HepG2 (cell line): ENCODE results near the gene IFNA8. TPM values are rescaled to one million over a fixed set of nuclear protein-coding genes. Genes with fewer than 3 reads are reported as not detected.

Source experiments
- ATAC-seq: fragments of 200-7000 bp; cut with Tn5 transposase; 3 replicates; pipeline ENCODE4 v1.9.1; 2020; ENCODE audit warnings: mild to moderate bottlenecking, moderate library complexity
- BruUV-seq: library from RNA; stranded (reverse); fragments of 400-500 nt; replicated peaks from 2 replicates; lab custom pipeline; 2021; lab: Mats Ljungman, UMichigan
- CTCF ChIA-PET: fragments of 300-600 bp; formaldehyde crosslinking; extraction: SDS; loops from one replicate; lab custom pipeline; 2021; ENCODE audit warnings: low total read pairs, inconsistent platforms, low intra/inter-chr PET ratio; lab: Yijun Ruan, JAX
- POLR2A ChIA-PET: fragments of 350-600 bp; sonication (Branson Sonifier 250); formaldehyde crosslinking; loops from one replicate; lab custom pipeline; 2020; ENCODE audit warnings: antibody characterized with exemption, inconsistent platforms; lab: Yijun Ruan, JAX
- DNase-seq: peaks from one replicate; pipeline ENCODE4 v3.0.0-alpha.2; 2015; ENCODE audit warnings: low spot score
- FAIRE-seq: peaks from 3 replicates; lab custom pipeline; 2011; peaks lifted over from hg19 to GRCh38; lab: Jason Lieb, UNC
- H2AFZ ChIP-seq: one replicate; pipeline ENCODE4 v1.6.1; 2011; ENCODE audit warnings: low read length, inconsistent platforms
- H3K27ac ChIP-seq: fragments of 300-600 bp; 3 replicates; pipeline ENCODE4 v1.8.0; 2011; ENCODE audit warnings: mixed run types, mild to moderate bottlenecking, mixed read lengths, low read length, inconsistent platforms; ENCODE audit not compliant: insufficient read depth; ENCODE audit errors: extremely low read length
- H3K27me3 ChIP-seq, 2 experiments: fragments of 200-600 bp in 1 of 2; 2 replicates in 1 of 2; 3 replicates in 1 of 2; pipeline versions ENCODE4 v1.6.0 to v1.8.0; 2011; ENCODE audit warnings: low read length in 2 of 2, mild to moderate bottlenecking in 2 of 2, moderate library complexity in 2 of 2, inconsistent platforms in 1 of 2; ENCODE audit not compliant: insufficient read depth in 2 of 2, control insufficient read depth in 1 of 2
- H3K36me3 ChIP-seq, 2 experiments: fragments of 200-600 bp in 1 of 2; replicated peaks in 1 of 2; 2 replicates in 1 of 2; 3 replicates in 1 of 2; pipeline versions ENCODE4 v1.5.1 to v1.8.0; 2011; ENCODE audit warnings: low read length in 2 of 2, inconsistent platforms in 1 of 2; ENCODE audit not compliant: insufficient read depth in 2 of 2, control insufficient read depth in 1 of 2
- H3K4me1 ChIP-seq: 2 replicates; pipeline ENCODE4 v1.5.1; 2012; ENCODE audit warnings: low read length, inconsistent platforms; ENCODE audit not compliant: insufficient read depth
- H3K4me2 ChIP-seq: 2 replicates; pipeline ENCODE4 v1.6.0; 2011; ENCODE audit warnings: low read depth, low read length, inconsistent platforms
- H3K4me3 ChIP-seq, 3 experiments: fragments of 200-600 bp in 1 of 3; sonication (generic), shearing (Covaris generic) in 1 of 3; replicated peaks in 1 of 3; 2 replicates each; pipeline ENCODE4 v1.5.1; 2011 to 2016; ENCODE audit warnings: low read length in 3 of 3, inconsistent platforms in 2 of 3, low read depth in 2 of 3, mild to moderate bottlenecking in 2 of 3, control low read depth in 1 of 3, mixed read lengths in 1 of 3; ENCODE audit not compliant: insufficient read depth in 1 of 3
- H3K79me2 ChIP-seq: one replicate; pipeline ENCODE4 v1.6.1; 2011; ENCODE audit warnings: low read length, inconsistent platforms; ENCODE audit not compliant: insufficient read depth
- H3K9ac ChIP-seq: 2 replicates; pipeline ENCODE4 v1.6.0; 2011; ENCODE audit warnings: mild to moderate bottlenecking, low read depth, low read length, inconsistent platforms; ENCODE audit not compliant: insufficient read depth
- H3K9me3 ChIP-seq: 2 replicates; pipeline ENCODE4 v1.5.1; 2012; ENCODE audit warnings: mild to moderate bottlenecking, low read length
- H4K20me1 ChIP-seq: 2 replicates; pipeline ENCODE4 v1.6.0; 2011; ENCODE audit warnings: inconsistent platforms, mild to moderate bottlenecking, low read length, moderate library complexity; ENCODE audit not compliant: insufficient read depth
- CREB3 ChIP-seq: sonication (generic); formaldehyde crosslinking; IDR thresholded peaks from 2 replicates; pipeline ENCODE4 v1.5.0; 2020; ENCODE audit warnings: missing genetic modification reagents
- EED ChIP-seq: sonication (generic); formaldehyde crosslinking; IDR thresholded peaks from 2 replicates; pipeline ENCODE4 v1.5.0; 2020; ENCODE audit warnings: mild to moderate bottlenecking, missing genetic modification reagents
- HOXA9 ChIP-seq: sonication (generic); formaldehyde crosslinking; IDR thresholded peaks from 2 replicates; pipeline ENCODE4 v1.8.1; 2022; ENCODE audit warnings: missing genetic modification reagents, mild to moderate bottlenecking, moderate library complexity, borderline replicate concordance
- HOXD1 ChIP-seq: sonication (generic); formaldehyde crosslinking; IDR thresholded peaks from 2 replicates; pipeline ENCODE4 v1.5.0; 2020; ENCODE audit warnings: missing genetic modification reagents
- KLF6 ChIP-seq: IDR thresholded peaks from 2 replicates; pipeline ENCODE4 v1.8.0; 2016; ENCODE audit warnings: missing biosample characterization, missing genetic modification reagents
- NFAT5 ChIP-seq: sonication (generic); formaldehyde crosslinking; IDR thresholded peaks from 2 replicates; pipeline ENCODE4 v1.4.0; 2020; ENCODE audit warnings: missing genetic modification reagents
- POGZ ChIP-seq: sonication (generic); formaldehyde crosslinking; IDR thresholded peaks from 2 replicates; pipeline ENCODE4 v1.4.0; 2020; ENCODE audit warnings: mild to moderate bottlenecking, missing genetic modification reagents
- RFX5 ChIP-seq: IDR thresholded peaks from 2 replicates; pipeline ENCODE4 v1.6.1; 2011; ENCODE audit warnings: low read depth, low read length, improper control_type of control experiment
- SIN3B ChIP-seq: fragments of 150-350 bp; IDR thresholded peaks from 2 replicates; pipeline ENCODE4 v1.6.1; 2014; ENCODE audit warnings: low read length
- SRSF1 ChIP-seq: fragments of 200-400 bp; formaldehyde crosslinking; optimal IDR thresholded peaks from 2 replicates; pipeline ENCODE3; 2017; ENCODE audit warnings: mild to moderate bottlenecking, low read depth, low read length, moderate library complexity
- ZBTB46 ChIP-seq: sonication (generic); formaldehyde crosslinking; IDR thresholded peaks from 2 replicates; pipeline ENCODE4 v1.4.0; 2020; ENCODE audit warnings: mild to moderate bottlenecking, missing genetic modification reagents, borderline replicate concordance
- ZNF704 ChIP-seq: sonication (generic); formaldehyde crosslinking; IDR thresholded peaks from 2 replicates; pipeline ENCODE4 v1.8.1; 2023; ENCODE audit warnings: mild to moderate bottlenecking, inconsistent platforms, moderate library complexity, missing genetic modification reagents, borderline replicate concordance
- ZNF800 ChIP-seq: sonication (generic); formaldehyde crosslinking; IDR thresholded peaks from 2 replicates; pipeline ENCODE4 v1.4.0; 2020; ENCODE audit warnings: missing genetic modification reagents
- WGBS: methylation state at CpG from one replicate; pipeline ENCODE4 v1.1.6; 2017; ENCODE audit warnings: low lambda C conversion rate; 5-methylcytosine and 5-hydroxymethylcytosine counted together
- in situ Hi-C: cut with HindIII; loops from 2 replicates; pipeline ENCODE4 v1.10.0; 2017; ENCODE audit warnings: low pct_unique_long_range_greater_than_20kb; ENCODE audit not compliant: extremely low pct_ligation_motif_present
- intact Hi-C: fragments of 100-400 bp; cut with micrococcal nuclease; formaldehyde crosslinking; loops from one replicate; pipeline ENCODE4 v1.10.0; 2022; ENCODE audit not compliant: unreplicated experiment
- polyA plus RNA-seq, 8 experiments: library from polyadenylated mRNA; depleted of rRNA in 3 of 8; stranded (reverse) in 7 of 8; unstranded in 1 of 8; fragments of >200 nt; fragmentation: Illumina TruSeq in 4 of 8; extraction: Trizol in 4 of 8; gene quantifications; 2 replicates each; pipeline versions ENCODE4 v1.2.1 to v1.2.3, GENCODE V29; 2011 to 2016; ENCODE audit warnings: low read depth in 4 of 8, missing spikeins in 1 of 8, mixed read lengths in 1 of 8; ENCODE audit not compliant: insufficient read depth in 1 of 8
- total RNA-seq, 5 experiments: library from RNA; depleted of rRNA; stranded (reverse); fragments of >200 nt; fragmentation: Illumina TruSeq; extraction: Trizol; gene quantifications; 2 replicates each; pipeline ENCODE4 v1.2.3, GENCODE V29; 2016; ENCODE audit warnings: low read depth in 1 of 5

IFNA8 gene
- total and polyA plus RNA-seq, 2 of the 13 experiments (the other 11 are each of a cell fraction or from before 2014, with no cell fraction given): not detected

- H3K79me2 ChIP-seq: no peaks in the 10 kb centered on the region
- FAIRE-seq (no peak), ATAC-seq (no peak), DNase-seq (no peak)
- WGBS: 0% methylated on average over 1 of the region's 1 CpG
- CTCF ChIA-PET: no interaction called here
- no peak within 1 kb of the TSS for H3K4me3 ChIP-seq
- no peaks in the 10 kb centered on the region for H3K36me3 ChIP-seq
- no TSS peak for BruUV-seq
- POLR2A ChIA-PET: no interaction called here
- intact Hi-C loops: no loop called here
- no peak within 1 kb of the TSS for H3K27ac ChIP-seq
- no peaks in the 10 kb centered on the region for H4K20me1 ChIP-seq
- H3K9ac ChIP-seq: no peak within 1 kb of the TSS
- in situ Hi-C loops: no loop called here
- no peaks in the 10 kb centered on the region for H3K27me3 ChIP-seq
- H3K4me1 ChIP-seq: no peaks in the 10 kb centered on the region; the same call in none of the 2 replicates
- no peaks in the 10 kb centered on the region for H3K9me3 ChIP-seq
- H2AFZ ChIP-seq: no peak within 1 kb of the TSS
- no peak within 1 kb of the TSS for H3K4me2 ChIP-seq
- TF ChIP-seq RFX5: no peak
- no peak for TF ChIP-seq HOXD1
- no peak for TF ChIP-seq POGZ (CRISPR knock-in tag)
- TF ChIP-seq KLF6: no peak
- no peak for TF ChIP-seq SRSF1
- TF ChIP-seq ZNF800 (CRISPR knock-in tag): no peak
- TF ChIP-seq NFAT5 (CRISPR knock-in tag): no peak
- no peak for TF ChIP-seq CREB3 (CRISPR knock-in tag)
- no peak for TF ChIP-seq HOXA9 (CRISPR knock-in tag)
- no peak for TF ChIP-seq ZNF704 (CRISPR knock-in tag)
- no peak for TF ChIP-seq EED
- TF ChIP-seq ZBTB46 (CRISPR knock-in tag): no peak
- TF ChIP-seq SIN3B: no peak
Measured at GRCh38 chr9:21385131-21385670, 23.7 kb upstream of the IFNA8 start, which contains the start of gene IFNA2. IFNA2 (minus strand) TSS chr9:21385398; CDS start chr9:21385329, 69 bp downstream.
